ENCODE data around the gene RASGRP4.

GRCh38 chr19:38375098-38375493 lies 50.9 kb downstream of the RASGRP4 start:
- TF ChIP-seq EZH2 (IDR thresholded peaks at IDR 0.05) (no peak), FOXP2 (optimal IDR thresholded peaks at IDR 0.05; ENCODE audit: control extremely low read depth, extremely low read length, insufficient read depth) (no peak)
